H7 (cell line): ENCODE measurements around the gene DAB1. TPM values are rescaled to one million over a fixed set of nuclear protein-coding genes. Genes with fewer than 3 reads are reported as not detected.

Experiments used
- DNase-seq: peaks from one replicate; pipeline ENCODE4 v3.0.0; 2012
- H3K27me3 ChIP-seq: 2 replicates; pipeline ENCODE4 v1.6.0; 2011; ENCODE audit warnings: mild to moderate bottlenecking, low read length; ENCODE audit not compliant: control insufficient read depth, insufficient read depth
- H3K36me3 ChIP-seq: replicated peaks from 2 replicates; pipeline ENCODE4 v1.5.1; 2011; ENCODE audit warnings: low read length; ENCODE audit not compliant: control insufficient read depth, insufficient read depth
- H3K4me3 ChIP-seq: 2 replicates; pipeline ENCODE4 v1.5.1; 2011; ENCODE audit warnings: low read depth, mild to moderate bottlenecking, control low read depth, low read length, moderate library complexity; ENCODE audit not compliant: insufficient read depth
- total RNA-seq: library from RNA; depleted of rRNA; stranded (reverse); fragments of >200 nt; shearing (Covaris generic); gene quantifications from 2 replicates; pipeline ENCODE4 v1.2.3, GENCODE V29; 2014

DAB1 gene
- total RNA-seq, 1 experiment from 2014 or later: 16.4 TPM

- no peaks in the 10 kb centered on the region for H3K36me3 ChIP-seq
- H3K4me3 ChIP-seq: no peak overlapping the region
- peaks cover 26% of the 10 kb centered on the region for H3K27me3 ChIP-seq
- no peak for DNase-seq
Measured at GRCh38 chr1:57208741-57209302, 215.0 kb downstream of the DAB1 start.

- Histone ChIP-seq H3K36me3 (no peaks in the 10 kb centered on the region), H3K4me3 (no peak overlapping the region), H3K27me3 (peaks cover 49% of the 10 kb centered on the region)
- peak; percentile 55 for DNase-seq
Measured at GRCh38 chr1:57206038-57206437, 217.8 kb downstream of the DAB1 start.

- Histone ChIP-seq H3K27me3 (peaks cover 53% of the 10 kb centered on the region), H3K4me3 (no peak overlapping the region), H3K36me3 (no peaks in the 10 kb centered on the region)
- peak; percentile 43 for DNase-seq
Measured at GRCh38 chr1:57204942-57205787, 218.7 kb downstream of the DAB1 start.

- no peak overlapping the region for H3K4me3 ChIP-seq
- no peaks in the 10 kb centered on the region for H3K36me3 ChIP-seq
- peaks cover 53% of the 10 kb centered on the region for H3K27me3 ChIP-seq
- DNase-seq: no peak
Measured at GRCh38 chr1:57204091-57204490, 219.8 kb downstream of the DAB1 start.

- no peak for DNase-seq
- H3K36me3 ChIP-seq: no peaks in the 10 kb centered on the region
- H3K4me3 ChIP-seq: no peak overlapping the region
- peaks cover 53% of the 10 kb centered on the region for H3K27me3 ChIP-seq
Measured at GRCh38 chr1:57202241-57202640, 221.6 kb downstream of the DAB1 start.

- Histone ChIP-seq H3K27me3 (peaks cover 27% of the 10 kb centered on the region), H3K36me3 (no peaks in the 10 kb centered on the region), H3K4me3 (no peak overlapping the region)
- DNase-seq: no peak
Measured at GRCh38 chr1:57198912-57199311, 224.9 kb downstream of the DAB1 start.

GRCh38 chr1:57195436-57195941 lies 228.4 kb downstream of the DAB1 start:
- DNase-seq: no peak

GRCh38 chr1:57192222-57192621 lies 231.6 kb downstream of the DAB1 start:
- Histone ChIP-seq H3K36me3 (no peaks in the 10 kb centered on the region), H3K4me3 (no peak overlapping the region), H3K27me3 (no peaks in the 10 kb centered on the region)
- DNase-seq: no peak

More at GRCh38 chr1:57195436-57195941, 228.4 kb downstream of the DAB1 start:
- Histone ChIP-seq H3K27me3 (peaks cover 2% of the 10 kb centered on the region; the same call in 1 of the 2 replicates), H3K36me3 (no peaks in the 10 kb centered on the region), H3K4me3 (no peak overlapping the region)

- H3K4me3 ChIP-seq: no peak overlapping the region
- DNase-seq: no peak
- H3K36me3 ChIP-seq: no peaks in the 10 kb centered on the region
- H3K27me3 ChIP-seq: no peaks in the 10 kb centered on the region
Measured at GRCh38 chr1:57190898-57191297, 233.0 kb downstream of the DAB1 start.

GRCh38 chr1:57188168-57188567 lies 235.7 kb downstream of the DAB1 start:
- no peak for DNase-seq
- no peaks in the 10 kb centered on the region for H3K27me3 ChIP-seq
- H3K4me3 ChIP-seq: no peak overlapping the region
- H3K36me3 ChIP-seq: no peaks in the 10 kb centered on the region

GRCh38 chr1:57186455-57186854 lies 237.4 kb downstream of the DAB1 start:
- H3K27me3 ChIP-seq: no peaks in the 10 kb centered on the region
- DNase-seq: no peak
- H3K4me3 ChIP-seq: no peak overlapping the region
- H3K36me3 ChIP-seq: no peaks in the 10 kb centered on the region

GRCh38 chr1:57179001-57179400 lies 244.9 kb downstream of the DAB1 start:
- Histone ChIP-seq H3K27me3 (no peaks in the 10 kb centered on the region), H3K4me3 (no peak overlapping the region), H3K36me3 (no peaks in the 10 kb centered on the region)
- no peak for DNase-seq

- no peaks in the 10 kb centered on the region for H3K27me3 ChIP-seq
Measured at GRCh38 chr1:57175506-57175905, 248.4 kb downstream of the DAB1 start.

GRCh38 chr1:57172040-57172439 lies 251.8 kb downstream of the DAB1 start:
- DNase-seq: no peak
- no peaks in the 10 kb centered on the region for H3K27me3 ChIP-seq
- no peak overlapping the region for H3K4me3 ChIP-seq
- H3K36me3 ChIP-seq: no peaks in the 10 kb centered on the region

More at GRCh38 chr1:57175506-57175905, 248.4 kb downstream of the DAB1 start:
- Histone ChIP-seq H3K4me3 (no peak overlapping the region), H3K36me3 (no peaks in the 10 kb centered on the region)
- no peak for DNase-seq

GRCh38 chr1:57167997-57168396 lies 255.9 kb downstream of the DAB1 start:
- H3K4me3 ChIP-seq: no peak overlapping the region
- no peak for DNase-seq
- no peaks in the 10 kb centered on the region for H3K36me3 ChIP-seq
- no peaks in the 10 kb centered on the region for H3K27me3 ChIP-seq
